K562 (cell line): Measurements from ENCODE around the gene NUCB2. TPM values are rescaled to one million over a fixed set of nuclear protein-coding genes. Genes with fewer than 3 reads are reported as not detected.

Experiments
- BRCA1 ChIP-seq, 2 experiments: fragments of 450-650 bp in 1 of 2; sonication (generic) in 1 of 2; formaldehyde crosslinking in 1 of 2; IDR thresholded peaks; 2 replicates each; pipeline versions ENCODE4 v1.5.0 to v1.6.1; 2017 to 2020; ENCODE audit warnings: mild to moderate bottlenecking in 1 of 2, missing genetic modification reagents in 1 of 2
- CAMTA2 ChIP-seq: fragments of 250-450 bp; sonication (Bioruptor Pico); conservative IDR thresholded peaks from 2 replicates; pipeline ENCODE4 v1.5.1; 2022
- CHD4 ChIP-seq: fragments of 200-600 bp; sonication (generic); IDR thresholded peaks from 3 replicates; pipeline ENCODE4 v1.6.1; 2012; ENCODE audit warnings: low read depth, mild to moderate bottlenecking, mixed read lengths, low read length, inconsistent platforms; ENCODE audit not compliant: insufficient read depth, insufficient replicate concordance, poor library complexity, severe bottlenecking
- KAT8 ChIP-seq: fragments of 450-650 bp; IDR thresholded peaks from 2 replicates; pipeline ENCODE4 v1.6.1; 2016; ENCODE audit warnings: low read depth, mild to moderate bottlenecking
- L3MBTL2 ChIP-seq: fragments of 450-650 bp; IDR thresholded peaks from 2 replicates; pipeline ENCODE4 v1.6.1; 2016; ENCODE audit warnings: mild to moderate bottlenecking, moderate library complexity
- MEIS2 ChIP-seq: fragments of 450-650 bp; IDR thresholded peaks from 2 replicates; pipeline ENCODE4 v1.6.1; 2014; ENCODE audit warnings: mild to moderate bottlenecking; ENCODE audit not compliant: partially characterized antibody
- MTA1 ChIP-seq: fragments of 450-650 bp; IDR thresholded peaks from 2 replicates; pipeline ENCODE4 v1.6.1; 2017; ENCODE audit warnings: borderline replicate concordance
- RAD21 ChIP-seq, 2 experiments: fragments of 250-450 bp in 1 of 2; fragments of 450-650 bp in 1 of 2; sonication (Bioruptor Pico) in 1 of 2; formaldehyde crosslinking in 1 of 2; IDR thresholded peaks in 1 of 2; conservative IDR thresholded peaks in 1 of 2; 2 replicates each; pipeline versions ENCODE4 v1.4.0 to v1.8.0; 2020 to 2022; ENCODE audit warnings: mild to moderate bottlenecking in 2 of 2, moderate library complexity in 1 of 2
- THAP12 ChIP-seq: fragments of 250-450 bp; sonication (Bioruptor Pico); IDR thresholded peaks from 2 replicates; pipeline ENCODE4 v1.9.0; 2021; ENCODE audit warnings: mild to moderate bottlenecking, inconsistent platforms
- TRIM24 ChIP-seq, 2 experiments: fragments of 450-650 bp; IDR thresholded peaks; 2 replicates each; pipeline ENCODE4 v1.6.1; 2016
- U2AF1 ChIP-seq: fragments of 200-400 bp; formaldehyde crosslinking; optimal IDR thresholded peaks from 2 replicates; pipeline ENCODE3; 2017; ENCODE audit warnings: mild to moderate bottlenecking, low read depth, low read length, moderate library complexity
- ZFP36 ChIP-seq: fragments of 150-350 bp; IDR thresholded peaks from 2 replicates; pipeline ENCODE4 v1.6.1; 2018; ENCODE audit warnings: low read length, low read depth; ENCODE audit not compliant: partially characterized antibody
- polyA plus RNA-seq, 8 experiments: library from polyadenylated mRNA; depleted of rRNA in 4 of 8; stranded (reverse) in 5 of 8; unstranded in 3 of 8; fragments of >200 nt; fragmentation: Nextera tagmentation in 2 of 8; fragmentation: Illumina TruSeq in 1 of 8; extraction: Ambion mirVana in 2 of 8; extraction: Trizol in 1 of 8; gene quantifications; 2 replicates each; pipeline versions ENCODE4 v1.2.1 to v1.2.3, GENCODE V29; 2011 to 2014; ENCODE audit warnings: inconsistent platforms in 1 of 8, missing spikeins in 1 of 8
- total RNA-seq, 7 experiments: library from RNA; depleted of rRNA in 6 of 7; stranded (reverse); fragments of >200 nt in 6 of 7; fragmentation: Illumina TruSeq in 2 of 7; extraction: Trizol in 2 of 7; gene quantifications; 2 replicates each; pipeline versions ENCODE4 v1.2.1 to v1.2.3, GENCODE V29; 2011 to 2021; ENCODE audit warnings: low replicate concordance in 1 of 7
- TF ChIP-seq, protein P1 (sequence below): fragments of 450-650 bp; formaldehyde crosslinking; IDR thresholded peaks from 2 replicates; pipeline ENCODE4 v1.4.0; 2020; ENCODE audit warnings: mild to moderate bottlenecking, moderate library complexity
- TF ChIP-seq, protein P2 (sequence below), 2 experiments: IDR thresholded peaks; 2 replicates each; pipeline ENCODE4 v1.6.1; 2011; ENCODE audit warnings: borderline replicate concordance in 1 of 2, control low read depth in 1 of 2, low read depth in 1 of 2, low read length in 1 of 2, mild to moderate bottlenecking in 1 of 2, mixed read lengths in 1 of 2, moderate library complexity in 1 of 2; ENCODE audit not compliant: insufficient read depth in 1 of 2, insufficient read length in 1 of 2, poor library complexity in 1 of 2, severe bottlenecking in 1 of 2; ENCODE audit errors: extremely low read depth in 1 of 2
- TF ChIP-seq, protein P3 (sequence below): fragments of 250-450 bp; sonication (Bioruptor Pico); IDR thresholded peaks from 2 replicates; pipeline ENCODE4 v1.4.0; 2020; ENCODE audit warnings: mild to moderate bottlenecking, moderate library complexity

Gene NUCB2
- total and polyA plus RNA-seq, 9 of the 15 experiments (the other 6 are each of a cell fraction or from before 2014, with no cell fraction given): 54.0 to 108 (median 84.6) TPM

GRCh38 chr11:17352950-17353820 lies 76.6 kb downstream of the NUCB2 start (continued):
- TF ChIP-seq BRCA1 (IDR thresholded peaks at IDR 0.05) (no peak), BRCA1 (CRISPR knock-in tag; IDR thresholded peaks at IDR 0.05) (no peak), MEIS2 (peak; percentile 44), KAT8 (no peak), RAD21 (CRISPR knock-in tag; conservative IDR thresholded peaks at IDR 0.05 in 1 of 2, IDR thresholded peaks at IDR 0.05 in 1 of 2) (no peak), TRIM24 (IDR thresholded peaks at IDR 0.05) (0 out of 4 replicates have a peak, but pooled peaks of 1 of the 2 experiments have one; percentile 48), CAMTA2 (CRISPR knock-in tag) (0 out of 2 replicates have a peak, but pooled peaks have one; percentile 58), THAP12 (CRISPR knock-in tag) (no peak), L3MBTL2 (peak; percentile 83), MTA1 (peak; percentile 66; the same call in 1 of the 2 replicates), U2AF1 (peak; percentile 48), CHD4 (no peak), ZFP36 (no peak)
- TF ChIP-seq, protein P1, sequence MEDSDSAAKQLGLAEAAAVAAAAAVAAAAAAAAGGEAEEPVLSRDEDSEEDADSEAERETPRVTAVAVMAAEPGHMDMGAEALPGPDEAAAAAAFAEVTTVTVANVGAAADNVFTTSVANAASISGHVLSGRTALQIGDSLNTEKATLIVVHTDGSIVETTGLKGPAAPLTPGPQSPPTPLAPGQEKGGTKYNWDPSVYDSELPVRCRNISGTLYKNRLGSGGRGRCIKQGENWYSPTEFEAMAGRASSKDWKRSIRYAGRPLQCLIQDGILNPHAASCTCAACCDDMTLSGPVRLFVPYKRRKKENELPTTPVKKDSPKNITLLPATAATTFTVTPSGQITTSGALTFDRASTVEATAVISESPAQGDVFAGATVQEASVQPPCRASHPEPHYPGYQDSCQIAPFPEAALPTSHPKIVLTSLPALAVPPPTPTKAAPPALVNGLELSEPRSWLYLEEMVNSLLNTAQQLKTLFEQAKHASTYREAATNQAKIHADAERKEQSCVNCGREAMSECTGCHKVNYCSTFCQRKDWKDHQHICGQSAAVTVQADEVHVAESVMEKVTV (CRISPR knock-in tag): no peak
- TF ChIP-seq, protein P2, sequence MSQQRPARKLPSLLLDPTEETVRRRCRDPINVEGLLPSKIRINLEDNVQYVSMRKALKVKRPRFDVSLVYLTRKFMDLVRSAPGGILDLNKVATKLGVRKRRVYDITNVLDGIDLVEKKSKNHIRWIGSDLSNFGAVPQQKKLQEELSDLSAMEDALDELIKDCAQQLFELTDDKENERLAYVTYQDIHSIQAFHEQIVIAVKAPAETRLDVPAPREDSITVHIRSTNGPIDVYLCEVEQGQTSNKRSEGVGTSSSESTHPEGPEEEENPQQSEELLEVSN (IDR thresholded peaks at IDR 0.05; ENCODE audit: borderline replicate concordance in 1 of 2, extremely low read depth in 1 of 2, insufficient read depth in 1 of 2, insufficient read length in 1 of 2, low read depth in 1 of 2, low read length in 1 of 2, poor library complexity in 1 of 2, severe bottlenecking in 1 of 2): peak; percentile 86 to 94
- TF ChIP-seq, protein P3, sequence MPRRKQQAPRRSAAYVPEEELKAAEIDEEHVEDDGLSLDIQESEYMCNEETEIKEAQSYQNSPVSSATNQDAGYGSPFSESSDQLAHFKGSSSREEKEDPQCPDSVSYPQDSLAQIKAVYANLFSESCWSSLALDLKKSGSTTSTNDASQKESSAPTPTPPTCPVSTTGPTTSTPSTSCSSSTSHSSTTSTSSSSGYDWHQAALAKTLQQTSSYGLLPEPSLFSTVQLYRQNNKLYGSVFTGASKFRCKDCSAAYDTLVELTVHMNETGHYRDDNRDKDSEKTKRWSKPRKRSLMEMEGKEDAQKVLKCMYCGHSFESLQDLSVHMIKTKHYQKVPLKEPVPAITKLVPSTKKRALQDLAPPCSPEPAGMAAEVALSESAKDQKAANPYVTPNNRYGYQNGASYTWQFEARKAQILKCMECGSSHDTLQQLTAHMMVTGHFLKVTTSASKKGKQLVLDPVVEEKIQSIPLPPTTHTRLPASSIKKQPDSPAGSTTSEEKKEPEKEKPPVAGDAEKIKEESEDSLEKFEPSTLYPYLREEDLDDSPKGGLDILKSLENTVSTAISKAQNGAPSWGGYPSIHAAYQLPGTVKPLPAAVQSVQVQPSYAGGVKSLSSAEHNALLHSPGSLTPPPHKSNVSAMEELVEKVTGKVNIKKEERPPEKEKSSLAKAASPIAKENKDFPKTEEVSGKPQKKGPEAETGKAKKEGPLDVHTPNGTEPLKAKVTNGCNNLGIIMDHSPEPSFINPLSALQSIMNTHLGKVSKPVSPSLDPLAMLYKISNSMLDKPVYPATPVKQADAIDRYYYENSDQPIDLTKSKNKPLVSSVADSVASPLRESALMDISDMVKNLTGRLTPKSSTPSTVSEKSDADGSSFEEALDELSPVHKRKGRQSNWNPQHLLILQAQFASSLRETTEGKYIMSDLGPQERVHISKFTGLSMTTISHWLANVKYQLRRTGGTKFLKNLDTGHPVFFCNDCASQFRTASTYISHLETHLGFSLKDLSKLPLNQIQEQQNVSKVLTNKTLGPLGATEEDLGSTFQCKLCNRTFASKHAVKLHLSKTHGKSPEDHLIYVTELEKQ: no peak
